Measurements from ENCODE around the gene FGF22. TPM values are rescaled to one million over a fixed set of nuclear protein-coding genes. Genes with fewer than 3 reads are reported as not detected.

FGF22 gene
- total and polyA plus RNA-seq, 2 of the 13 experiments (the other 11 are each of a cell fraction or from before 2014, with no cell fraction given) = 0.24 TPM; not detected in 1

DNA sequence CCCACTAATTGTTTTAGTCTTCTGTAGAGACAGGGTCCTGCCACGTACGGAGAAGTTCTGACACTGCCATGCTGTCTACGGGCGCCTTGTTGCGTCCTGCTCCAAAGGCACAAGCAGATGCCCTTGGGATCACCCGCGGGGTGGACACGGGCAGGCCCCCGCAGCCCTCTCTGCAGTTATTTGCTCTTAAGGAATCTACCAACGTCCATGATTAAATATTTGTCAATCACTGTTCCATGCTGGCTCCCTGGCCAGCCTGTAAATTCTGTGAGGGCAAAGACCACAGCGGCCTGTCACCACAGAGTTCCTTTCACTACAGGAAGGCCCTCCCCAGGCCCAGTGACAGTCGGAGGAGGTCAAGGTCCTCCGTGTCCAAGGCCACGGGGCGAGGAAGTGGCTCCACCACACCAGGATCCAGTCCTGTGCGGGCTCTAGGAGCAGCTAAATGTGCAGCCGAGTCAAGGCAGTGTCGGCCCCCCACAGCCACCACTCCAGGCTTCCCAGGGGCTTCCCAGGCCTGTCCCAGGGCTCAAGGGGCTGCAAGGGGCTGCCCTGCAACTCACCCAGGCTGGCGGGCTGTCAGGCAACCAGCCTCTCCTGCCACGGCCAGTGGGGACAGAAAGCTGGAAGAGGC is 21.2 kb downstream of the FGF22 start (continued):
- TF ChIP-seq EP300 (IDR thresholded peaks at IDR 0.05; ENCODE audit: low read depth in 2 of 2, low read length in 2 of 2) (peak in 1 of 2 experiments; percentile 69; a peak in 2 of 4 replicates), EP300 (CRISPR knock-in tag; IDR thresholded peaks at IDR 0.05; ENCODE audit: borderline replicate concordance) (peak; percentile 76), KMT2B (CRISPR knock-in tag; IDR thresholded peaks at IDR 0.05) (peak; percentile 21; the same call in 1 of the 2 replicates), MXI1 (IDR thresholded peaks at IDR 0.05; ENCODE audit: borderline replicate concordance, low read depth, low read length) (peak; percentile 86; the same call in 2 of the 3 replicates), KLF12 (CRISPR knock-in tag; IDR thresholded peaks at IDR 0.05; ENCODE audit: borderline replicate concordance) (no peak), ZNF274 (CRISPR knock-in tag; IDR thresholded peaks at IDR 0.05) (peak; percentile 32)
- TF ChIP-seq, protein P1, sequence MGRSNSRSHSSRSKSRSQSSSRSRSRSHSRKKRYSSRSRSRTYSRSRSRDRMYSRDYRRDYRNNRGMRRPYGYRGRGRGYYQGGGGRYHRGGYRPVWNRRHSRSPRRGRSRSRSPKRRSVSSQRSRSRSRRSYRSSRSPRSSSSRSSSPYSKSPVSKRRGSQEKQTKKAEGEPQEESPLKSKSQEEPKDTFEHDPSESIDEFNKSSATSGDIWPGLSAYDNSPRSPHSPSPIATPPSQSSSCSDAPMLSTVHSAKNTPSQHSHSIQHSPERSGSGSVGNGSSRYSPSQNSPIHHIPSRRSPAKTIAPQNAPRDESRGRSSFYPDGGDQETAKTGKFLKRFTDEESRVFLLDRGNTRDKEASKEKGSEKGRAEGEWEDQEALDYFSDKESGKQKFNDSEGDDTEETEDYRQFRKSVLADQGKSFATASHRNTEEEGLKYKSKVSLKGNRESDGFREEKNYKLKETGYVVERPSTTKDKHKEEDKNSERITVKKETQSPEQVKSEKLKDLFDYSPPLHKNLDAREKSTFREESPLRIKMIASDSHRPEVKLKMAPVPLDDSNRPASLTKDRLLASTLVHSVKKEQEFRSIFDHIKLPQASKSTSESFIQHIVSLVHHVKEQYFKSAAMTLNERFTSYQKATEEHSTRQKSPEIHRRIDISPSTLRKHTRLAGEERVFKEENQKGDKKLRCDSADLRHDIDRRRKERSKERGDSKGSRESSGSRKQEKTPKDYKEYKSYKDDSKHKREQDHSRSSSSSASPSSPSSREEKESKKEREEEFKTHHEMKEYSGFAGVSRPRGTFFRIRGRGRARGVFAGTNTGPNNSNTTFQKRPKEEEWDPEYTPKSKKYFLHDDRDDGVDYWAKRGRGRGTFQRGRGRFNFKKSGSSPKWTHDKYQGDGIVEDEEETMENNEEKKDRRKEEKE (IDR thresholded peaks at IDR 0.05) = no peak
- TF ChIP-seq, protein P2, sequence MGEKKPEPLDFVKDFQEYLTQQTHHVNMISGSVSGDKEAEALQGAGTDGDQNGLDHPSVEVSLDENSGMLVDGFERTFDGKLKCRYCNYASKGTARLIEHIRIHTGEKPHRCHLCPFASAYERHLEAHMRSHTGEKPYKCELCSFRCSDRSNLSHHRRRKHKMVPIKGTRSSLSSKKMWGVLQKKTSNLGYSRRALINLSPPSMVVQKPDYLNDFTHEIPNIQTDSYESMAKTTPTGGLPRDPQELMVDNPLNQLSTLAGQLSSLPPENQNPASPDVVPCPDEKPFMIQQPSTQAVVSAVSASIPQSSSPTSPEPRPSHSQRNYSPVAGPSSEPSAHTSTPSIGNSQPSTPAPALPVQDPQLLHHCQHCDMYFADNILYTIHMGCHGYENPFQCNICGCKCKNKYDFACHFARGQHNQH (CRISPR knock-in tag; IDR thresholded peaks at IDR 0.05) = peak; percentile 99
